ENCODE results near the gene CLK4. TPM values are rescaled to one million over a fixed set of nuclear protein-coding genes. Genes with fewer than 3 reads are reported as not detected.

CLK4 gene
- total and polyA plus RNA-seq, 2 of the 8 experiments (the other 6 are each of a cell fraction or from before 2014, with no cell fraction given): 8.1 to 12.6 TPM

GRCh38 chr5:178589180-178590140, 37.4 kb downstream of the CLK4 start:
- no peak overlapping the region for H3K27ac ChIP-seq (ENCODE audit: low read depth, low read length)
- H3K14ac ChIP-seq (ENCODE audit: insufficient read length): no peak overlapping the region
- 17% methylated on average over 37 of the region's 91 CpGs; no CpG with 5 or more reads in 1 of the 2 experiments for WGBS, 2 experiments (ENCODE audit: extremely low coverage in 1 of 2, insufficient coverage in 1 of 2, insufficient read length in 1 of 2, insufficient replicate concordance in 2 of 2, low coverage in 1 of 2, low lambda C conversion rate in 2 of 2, missing lambda C conversion rate in 1 of 2)
- no peak overlapping the region for H2BK20ac ChIP-seq (ENCODE audit: low read length)
- no peak overlapping the region for H2AK5ac ChIP-seq (ENCODE audit: low read depth, low read length)
- H3K27me3 ChIP-seq (replicated peaks in 1 of 4; ENCODE audit: control insufficient read depth in 3 of 4, extremely low read depth in 1 of 4, insufficient read depth in 3 of 4, low read length in 3 of 4): peaks cover 13 to 28% (median 22%) of the 10 kb centered on the region in 4 experiments
- H2AFZ ChIP-seq (ENCODE audit: low read length): no peak overlapping the region
- H2BK15ac ChIP-seq (ENCODE audit: low read length): 0 out of 2 replicates have a peak overlapping the region, but pooled peaks have one; percentile 18
- peak in 1 of 2 experiments; percentile 58 for DNase-seq (ENCODE audit: low read depth in 1 of 2, low spot score in 2 of 2)
- H3K4me3 ChIP-seq (ENCODE audit: extremely low read depth in 1 of 4, insufficient read depth in 2 of 4, low read depth in 3 of 4, low read length in 4 of 4): peak overlapping the region; percentile 32 to 68 (median 57)
- peak overlapping the region; percentile 83 for H4K8ac ChIP-seq (ENCODE audit: extremely low read depth, insufficient read depth, low read length)
- ChIA-PET POLR2A (ENCODE audit: partially characterized antibody) (interaction anchor here (1.0 to 3.0 kb wide), 3 partner anchors 11 to 309 kb away, joined by 3 to 13 read pairs (median 11); partner anchors contain the start of gene CLK4), CTCF (ENCODE audit: partially characterized antibody) (interaction anchor here (0.6 to 9.5 kb wide), 39 partner anchors 9 to 359 kb away, joined by 3 to 131 read pairs (median 4); no protein-coding TSS in a partner anchor)
- H4K91ac ChIP-seq (replicated peaks; ENCODE audit: insufficient read length, low read length): peak overlapping the region; percentile 37
- FAIRE-seq: no peak
- H3K79me1 ChIP-seq (ENCODE audit: low read depth, low read length): no peaks in the 10 kb centered on the region
- H3K9me3 ChIP-seq (ENCODE audit: insufficient read depth in 2 of 2, low read depth in 1 of 2, low read length in 1 of 2): peaks cover 2 to 3% of the 10 kb centered on the region in 2 experiments; a peak in 2 of 4 replicates
- peaks cover 0 to 3% of the 10 kb centered on the region in 2 experiments for H4K20me1 ChIP-seq (replicated peaks in 1 of 2; ENCODE audit: control insufficient read depth in 1 of 2, insufficient read depth in 2 of 2, low read length in 2 of 2)
- no peak overlapping the region for H3K23ac ChIP-seq (ENCODE audit: insufficient read length)
- H3K9ac ChIP-seq (replicated peaks in 1 of 4; ENCODE audit: extremely low read depth in 1 of 4, low read depth in 3 of 4, low read length in 3 of 4): no peak overlapping the region
- H4K5ac ChIP-seq (ENCODE audit: insufficient read length, low read depth, low read length): no peak overlapping the region
- H2BK5ac ChIP-seq (ENCODE audit: low read depth, low read length): peak overlapping the region; percentile 47; the same call in 1 of the 2 replicates
- H3K36me3 ChIP-seq (ENCODE audit: control insufficient read depth in 2 of 4, insufficient read depth in 4 of 4, low read length in 3 of 4): no peaks in the 10 kb centered on the region
- peak overlapping the region; percentile 91 to 97 for H3K4me2 ChIP-seq (ENCODE audit: insufficient read depth in 1 of 2, low read depth in 2 of 2, low read length in 2 of 2)
- H3K23me2 ChIP-seq (ENCODE audit: low read depth, low read length): peaks cover 12% of the 10 kb centered on the region; the same call in 1 of the 2 replicates
- peak overlapping the region; percentile 76 for H2BK12ac ChIP-seq (ENCODE audit: low read depth, low read length)
- peak overlapping the region; percentile 76; the same call in 1 of the 2 replicates for H3K18ac ChIP-seq (ENCODE audit: extremely low read depth, low read length)
- H3K79me2 ChIP-seq (ENCODE audit: control insufficient read depth in 1 of 2, insufficient read depth in 2 of 2, low read length in 2 of 2): no peaks in the 10 kb centered on the region
- no peak overlapping the region for H2BK120ac ChIP-seq (replicated peaks; ENCODE audit: low read depth, low read length)
- H3K4ac ChIP-seq (replicated peaks; ENCODE audit: insufficient read length, low read depth, low read length): no peak overlapping the region
- H3K56ac ChIP-seq (replicated peaks; ENCODE audit: insufficient read length, low read depth, low read length): no peak overlapping the region
- peaks cover 5 to 8% (median 7%) of the 10 kb centered on the region in 4 experiments for H3K4me1 ChIP-seq (replicated peaks in 1 of 4; ENCODE audit: control insufficient read depth in 3 of 4, insufficient read depth in 4 of 4, low read length in 3 of 4)
- no peak for TF ChIP-seq HDAC2 (IDR thresholded peaks at IDR 0.05; ENCODE audit: borderline replicate concordance in 1 of 2, low read depth in 2 of 2, low read length in 2 of 2)
- TF ChIP-seq EP300 (IDR thresholded peaks at IDR 0.05; ENCODE audit: borderline replicate concordance in 1 of 2, low read depth in 2 of 2, low read length in 2 of 2): no peak
- TF ChIP-seq TBP (IDR thresholded peaks at IDR 0.05; ENCODE audit: low read depth, low read length): 0 out of 2 replicates have a peak, but pooled peaks have one; percentile 23
- TF ChIP-seq BACH1 (IDR thresholded peaks at IDR 0.05; ENCODE audit: low read length): no peak
- no peak for TF ChIP-seq MAFK (IDR thresholded peaks at IDR 0.05; ENCODE audit: low read depth, low read length)
- TF ChIP-seq RAD21 (IDR thresholded peaks at IDR 0.05 in 1 of 2, conservative IDR thresholded peaks at IDR 0.05 in 1 of 2; ENCODE audit: low read depth in 2 of 2, low read length in 2 of 2): peak; percentile 7 to 53; a peak in 2 of 4 replicates
- TF ChIP-seq POU5F1 (IDR thresholded peaks at IDR 0.05; ENCODE audit: low read depth, low read length): no peak
- peak; percentile 87 for TF ChIP-seq SUZ12 (IDR thresholded peaks at IDR 0.05; ENCODE audit: low read length)
- no peak for TF ChIP-seq POLR2AphosphoS5 (IDR thresholded peaks at IDR 0.05; ENCODE audit: low read depth, low read length)
- TF ChIP-seq SRF (IDR thresholded peaks at IDR 0.05; ENCODE audit: low read depth, low read length): no peak

All from H1 (cell line).